Gastroesophageal sphincter (tissue), 4 donors: ENCODE data around the gene BRWD1. TPM values are rescaled to one million over a fixed set of nuclear protein-coding genes. Genes with fewer than 3 reads are reported as not detected.

Source experiments
- ATAC-seq: fragments of 150-250 bp; one replicate; pipeline ENCODE4 v1.9.1; 2016; ENCODE audit warnings: mild to moderate bottlenecking, moderate library complexity
- H3K27ac ChIP-seq, 4 donors: fragments of 200-600 bp; sonication (generic) in 3 of 4; 1 replicate in 3 of 4; 2 replicates in 1 of 4; pipeline ENCODE4 v1.5.1; 2016 to 2019
- H3K27me3 ChIP-seq: fragments of 200-600 bp; sonication (generic); one replicate; pipeline ENCODE4 v1.5.1; 2019
- H3K36me3 ChIP-seq, 2 donors: fragments of 200-600 bp; sonication (generic); one replicate each; pipeline ENCODE4 v1.5.1; 2019; ENCODE audit warnings: control low read depth in 1 of 2
- H3K4me1 ChIP-seq, 3 donors: fragments of 200-600 bp; sonication (generic); 1 replicate in 2 of 3; 2 replicates in 1 of 3; pipeline ENCODE4 v1.5.1; 2016 to 2019; ENCODE audit warnings: control low read depth in 2 of 3
- H3K4me3 ChIP-seq, 2 donors: fragments of 200-600 bp; sonication (generic); one replicate each; pipeline ENCODE4 v1.5.1; 2019; ENCODE audit warnings: mild to moderate bottlenecking in 1 of 2, moderate library complexity in 1 of 2
- H3K9me3 ChIP-seq, 3 donors: fragments of 200-600 bp; sonication (generic); one replicate each; pipeline ENCODE4 v1.5.1; 2017 to 2019; ENCODE audit warnings: control low read depth in 2 of 3
- EP300 ChIP-seq: sonication (generic); formaldehyde crosslinking; IDR thresholded peaks from one replicate; pipeline ENCODE4 v1.6.1; 2017; ENCODE audit warnings: antibody characterized with exemption, mild to moderate bottlenecking
- POLR2A ChIP-seq, 2 donors: fragments of 450-650 bp; IDR thresholded peaks; one replicate each; pipeline ENCODE4 v1.6.1; 2017; ENCODE audit warnings: antibody characterized with exemption in 2 of 2, mild to moderate bottlenecking in 2 of 2, moderate library complexity in 1 of 2
- POLR2AphosphoS5 ChIP-seq: sonication (generic); formaldehyde crosslinking; IDR thresholded peaks from one replicate; pipeline ENCODE4 v1.6.1; 2017; ENCODE audit warnings: antibody characterized with exemption
- WGBS, 2 donors: methylation state at CpG; one replicate each; pipeline ENCODE4 v1.1.5; 2018; ENCODE audit warnings: low coverage in 1 of 2; 5-methylcytosine and 5-hydroxymethylcytosine counted together
- total RNA-seq, 4 donors: library from RNA; depleted of rRNA; stranded (reverse); fragments of >200 nt; gene quantifications; one replicate each; pipeline ENCODE4 v1.1.0, GENCODE V29; 2016
- TF ChIP-seq, protein P1 (sequence below), 4 experiments: fragments of 200-600 bp in 2 of 4; fragments of 450-650 bp in 2 of 4; sonication (generic) in 1 of 4; IDR thresholded peaks; one replicate each; pipeline ENCODE4 v1.5.1; 2017 to 2019; ENCODE audit warnings: antibody characterized with exemption in 4 of 4, mild to moderate bottlenecking in 2 of 4, moderate library complexity in 2 of 4

Gene BRWD1
- total RNA-seq, 4 donors from 2014 or later = 60.0 to 132 (median 71.2) TPM

DNA sequence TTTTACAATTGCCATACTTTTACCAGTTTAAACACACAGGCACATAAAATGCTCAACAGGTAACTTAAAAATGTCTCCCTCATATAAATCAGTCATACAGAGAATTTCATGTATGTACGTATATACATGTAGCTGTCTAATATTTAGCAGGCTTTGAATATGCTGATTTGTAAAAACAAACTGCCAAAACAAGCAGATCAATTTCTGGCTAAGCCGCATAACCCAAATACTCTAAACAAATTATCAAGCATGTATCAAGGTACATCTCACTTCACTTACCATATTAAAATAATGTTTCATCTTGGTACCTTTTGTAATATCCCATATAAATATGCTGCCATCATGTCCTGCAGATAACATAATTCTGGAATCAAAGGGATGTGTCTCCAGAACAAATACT lies 43.8 kb downstream of the BRWD1 start:
- Histone ChIP-seq H3K36me3 (peaks cover 0 to 100% of the 10 kb centered on the region in 2 donors), H3K4me3 (no peak overlapping the region), H3K27ac (no peak overlapping the region), H3K4me1 (no peaks in the 10 kb centered on the region), H3K27me3 (no peaks in the 10 kb centered on the region), H3K9me3 (no peaks in the 10 kb centered on the region)
- no peak for ATAC-seq
- TF ChIP-seq, protein P1, sequence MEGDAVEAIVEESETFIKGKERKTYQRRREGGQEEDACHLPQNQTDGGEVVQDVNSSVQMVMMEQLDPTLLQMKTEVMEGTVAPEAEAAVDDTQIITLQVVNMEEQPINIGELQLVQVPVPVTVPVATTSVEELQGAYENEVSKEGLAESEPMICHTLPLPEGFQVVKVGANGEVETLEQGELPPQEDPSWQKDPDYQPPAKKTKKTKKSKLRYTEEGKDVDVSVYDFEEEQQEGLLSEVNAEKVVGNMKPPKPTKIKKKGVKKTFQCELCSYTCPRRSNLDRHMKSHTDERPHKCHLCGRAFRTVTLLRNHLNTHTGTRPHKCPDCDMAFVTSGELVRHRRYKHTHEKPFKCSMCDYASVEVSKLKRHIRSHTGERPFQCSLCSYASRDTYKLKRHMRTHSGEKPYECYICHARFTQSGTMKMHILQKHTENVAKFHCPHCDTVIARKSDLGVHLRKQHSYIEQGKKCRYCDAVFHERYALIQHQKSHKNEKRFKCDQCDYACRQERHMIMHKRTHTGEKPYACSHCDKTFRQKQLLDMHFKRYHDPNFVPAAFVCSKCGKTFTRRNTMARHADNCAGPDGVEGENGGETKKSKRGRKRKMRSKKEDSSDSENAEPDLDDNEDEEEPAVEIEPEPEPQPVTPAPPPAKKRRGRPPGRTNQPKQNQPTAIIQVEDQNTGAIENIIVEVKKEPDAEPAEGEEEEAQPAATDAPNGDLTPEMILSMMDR (IDR thresholded peaks at IDR 0.05) = no peak
- no peak for TF ChIP-seq POLR2AphosphoS5
- no peak for TF ChIP-seq POLR2A (IDR thresholded peaks at IDR 0.05)
- TF ChIP-seq EP300 = no peak
- whole genome bisulfite sequencing, 2 donors = 74% methylated on average over 2 of the region's 2 CpGs; no CpG with 5 or more reads in 1 of the 2 donors

DNA sequence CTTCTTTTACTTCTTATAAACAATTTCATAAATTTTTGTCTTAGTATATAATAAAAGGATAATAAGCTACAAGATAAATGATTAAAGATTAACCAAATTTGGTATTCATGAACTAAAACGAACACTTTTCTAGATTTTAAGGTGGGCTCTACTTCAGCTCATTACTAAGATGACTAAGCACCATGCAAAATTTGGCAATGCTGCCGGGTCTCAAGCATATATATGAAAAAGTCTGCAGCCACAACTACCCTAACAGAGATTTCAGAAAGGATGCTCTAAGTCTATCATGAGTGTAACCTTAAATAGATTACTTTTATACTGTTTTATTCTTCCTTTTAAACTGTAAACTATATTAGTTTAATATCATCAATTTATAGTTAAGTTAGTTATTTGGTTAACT lies 47.8 kb downstream of the BRWD1 start:
- 35 to 45% methylated on average over 2 of the region's 2 CpGs for WGBS, 2 donors
- TF ChIP-seq, protein P1 (IDR thresholded peaks at IDR 0.05) = no peak
- TF ChIP-seq POLR2AphosphoS5 (no peak), EP300 (no peak), POLR2A (IDR thresholded peaks at IDR 0.05) (no peak)
- H3K27me3 ChIP-seq = no peaks in the 10 kb centered on the region
- H3K4me1 ChIP-seq = no peaks in the 10 kb centered on the region
- H3K9me3 ChIP-seq = no peaks in the 10 kb centered on the region
- H3K36me3 ChIP-seq = peaks cover 3 to 98% of the 10 kb centered on the region in 2 donors
- ATAC-seq = no peak
- no peak overlapping the region for H3K27ac ChIP-seq
- no peak overlapping the region for H3K4me3 ChIP-seq

DNA sequence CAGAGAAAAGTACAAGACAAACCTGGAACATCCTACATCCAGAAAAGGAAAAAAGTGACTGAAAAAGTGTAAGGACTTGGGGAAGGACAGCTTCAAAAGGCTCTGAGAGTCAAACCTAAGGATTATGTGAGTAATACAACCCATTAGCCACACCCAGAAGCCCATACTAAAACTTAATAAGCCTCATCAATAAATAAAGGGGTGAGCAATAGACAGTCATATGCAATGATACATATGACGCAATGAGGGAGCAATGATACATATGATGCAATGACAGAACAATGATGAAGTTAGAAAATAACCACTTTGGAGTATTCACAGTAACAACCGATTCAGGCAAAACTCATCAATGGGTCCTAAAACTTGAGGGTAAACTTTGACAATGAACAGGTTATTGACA lies 50.1 kb downstream of the BRWD1 start:
- H3K36me3 ChIP-seq = peaks cover 3 to 92% of the 10 kb centered on the region in 2 donors

DNA sequence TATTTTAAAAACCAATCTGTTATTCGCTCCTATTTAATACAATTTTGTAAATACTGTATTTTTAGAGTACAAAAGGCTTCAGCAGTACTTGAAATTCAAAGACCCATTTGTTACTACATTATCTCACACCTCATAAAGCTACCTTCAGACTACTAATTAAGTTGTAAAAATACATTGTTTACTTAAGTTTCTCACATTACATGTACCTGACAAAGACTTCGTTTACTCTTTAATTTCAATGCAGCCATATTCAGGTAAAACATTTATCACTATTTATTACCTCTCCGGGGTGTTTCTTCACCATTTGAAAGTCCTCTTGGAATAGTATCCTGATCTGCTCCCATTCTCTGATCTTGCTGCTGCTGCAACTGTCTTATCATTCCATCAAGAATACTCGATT lies 55.2 kb downstream of the BRWD1 start:
- no peak overlapping the region for H3K4me3 ChIP-seq
- H3K27ac ChIP-seq = no peak overlapping the region
- no peaks in the 10 kb centered on the region for H3K27me3 ChIP-seq
- no peaks in the 10 kb centered on the region for H3K9me3 ChIP-seq
- 72 to 83% methylated on average over 4 of the region's 4 CpGs for WGBS, 2 donors
- no peak for TF ChIP-seq POLR2A (IDR thresholded peaks at IDR 0.05)
- no peak for TF ChIP-seq POLR2AphosphoS5
- TF ChIP-seq, protein P1 (IDR thresholded peaks at IDR 0.05) = no peak
- TF ChIP-seq EP300 = no peak
- no peaks in the 10 kb centered on the region for H3K4me1 ChIP-seq
- H3K36me3 ChIP-seq = peaks cover 4 to 90% of the 10 kb centered on the region in 2 donors
- ATAC-seq = no peak

More for the DNA sequence above, 50.1 kb downstream of the BRWD1 start:
- no peak overlapping the region for H3K27ac ChIP-seq
- H3K4me1 ChIP-seq = no peaks in the 10 kb centered on the region
- TF ChIP-seq, protein P1 (IDR thresholded peaks at IDR 0.05) = no peak
- TF ChIP-seq POLR2A (IDR thresholded peaks at IDR 0.05) (no peak), POLR2AphosphoS5 (no peak), EP300 (no peak)
- no peak overlapping the region for H3K4me3 ChIP-seq
- no peaks in the 10 kb centered on the region for H3K9me3 ChIP-seq
- no peaks in the 10 kb centered on the region for H3K27me3 ChIP-seq
- whole genome bisulfite sequencing, 2 donors = 92 to 100% methylated on average over 2 of the region's 2 CpGs
- no peak for ATAC-seq

DNA sequence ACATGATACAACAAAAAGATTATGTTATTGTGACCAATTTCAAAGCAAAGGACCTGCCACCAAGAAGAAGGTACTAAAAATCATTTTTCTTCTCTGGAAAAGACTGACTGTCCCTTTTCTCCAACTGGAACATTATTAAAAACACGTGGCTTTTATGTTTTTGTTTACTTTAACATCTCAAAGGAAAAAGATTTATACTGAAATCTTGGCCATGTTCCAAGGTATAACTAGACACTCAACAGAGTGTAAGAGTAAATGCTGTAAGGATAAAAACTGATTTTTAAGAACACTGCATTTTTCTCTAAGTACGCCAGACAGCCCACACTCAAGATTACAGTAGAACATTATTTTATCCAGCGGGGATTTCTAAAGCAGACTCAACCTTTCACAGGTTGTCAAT lies 62.1 kb downstream of the BRWD1 start:
- no peaks in the 10 kb centered on the region for H3K27me3 ChIP-seq
- peaks cover 0 to 28% (median 7%) of the 10 kb centered on the region in 3 donors for H3K4me1 ChIP-seq
- H3K36me3 ChIP-seq = peaks cover 4 to 79% of the 10 kb centered on the region in 2 donors
- H3K9me3 ChIP-seq = no peaks in the 10 kb centered on the region
- ATAC-seq = no peak
- 41 to 52% methylated on average over 3 of the region's 3 CpGs for WGBS, 2 donors
- no peak overlapping the region for H3K4me3 ChIP-seq
- no peak for TF ChIP-seq POLR2AphosphoS5
- TF ChIP-seq, protein P1 (IDR thresholded peaks at IDR 0.05) = no peak
- no peak overlapping the region for H3K27ac ChIP-seq
